ENCODE results near the gene RNF214. TPM values are rescaled to one million over a fixed set of nuclear protein-coding genes. Genes with fewer than 3 reads are reported as not detected.
A peak's percentile ranks its signal among the peaks of the same experiment; 100 is the strongest.

RNF214 gene
- total and polyA plus RNA-seq, 2 donors (not counting 1 experiment from before 2014, with no cell fraction given): 16.0 to 36.1 TPM

GRCh38 chr11:117313828-117314768 lies 81.6 kb downstream of the RNF214 start:
- H3K9me3 Mint-ChIP-seq (ENCODE audit: insufficient read depth): no peaks in the 10 kb centered on the region
- Histone ChIP-seq H3K9me3 (ENCODE audit: control extremely low read depth in 1 of 3, control insufficient read depth in 2 of 3, insufficient read depth in 1 of 3, low read length in 2 of 3) (peaks cover 0 to 7% (median 0%) of the 10 kb centered on the region in 3 donors), H3K36me3 (replicated peaks in 1 of 2; ENCODE audit: control extremely low read depth in 1 of 2, control insufficient read depth in 1 of 2, extremely low read depth in 1 of 2, insufficient read depth in 2 of 2, low read length in 1 of 2) (no peaks in the 10 kb centered on the region), H3K4me2 (replicated peaks; ENCODE audit: low read depth, low read length, poor library complexity, severe bottlenecking) (no peak overlapping the region), H3K4me3 (ENCODE audit: control extremely low read depth in 1 of 5, extremely low read depth in 1 of 5, insufficient read depth in 1 of 5, low read depth in 2 of 5, low read length in 4 of 5) (no peak overlapping the region), H3K27me3 (replicated peaks in 1 of 4; ENCODE audit: control extremely low read depth in 1 of 4, control insufficient read depth in 3 of 4, insufficient read depth in 4 of 4, low read length in 3 of 4) (peaks cover 0 to 28% (median 20%) of the 10 kb centered on the region in 4 experiments), H4K20me1 (ENCODE audit: control insufficient read depth, insufficient read depth, low read length, poor library complexity, severe bottlenecking) (no peaks in the 10 kb centered on the region), H3K4me1 (ENCODE audit: control insufficient read depth in 2 of 2, insufficient read depth in 2 of 2, low read length in 2 of 2) (peaks cover 16 to 19% of the 10 kb centered on the region in 2 donors), H3K79me2 (ENCODE audit: control insufficient read depth, insufficient read depth, low read length) (no peaks in the 10 kb centered on the region), H3K27ac (ENCODE audit: low read length in 2 of 2) (no peak overlapping the region), H3K9ac (ENCODE audit: low read length) (no peak overlapping the region), H2AFZ (ENCODE audit: insufficient read depth, low read depth, low read length, poor library complexity, severe bottlenecking) (no peak overlapping the region)
- ATAC-seq (ENCODE audit: low read depth) (no peak), DNase-seq (no peak)
- H3K27ac Mint-ChIP-seq: no peak overlapping the region
- CTCF ChIA-PET: interaction anchor here (1.6 kb wide), 1 partner anchor 14 kb away, joined by 5 read pairs; the partner anchor contains the start of gene CEP164
- TF ChIP-seq CTCF (IDR thresholded peaks at IDR 0.05): no peak
- intact Hi-C loops (cut with micrococcal nuclease): no loop called here
- peaks cover 12% of the 10 kb centered on the region for H3K4me1 Mint-ChIP-seq
- H3K27me3 Mint-ChIP-seq: peaks cover 49% of the 10 kb centered on the region
- peak overlapping the region; percentile 37 for H3K4me3 Mint-ChIP-seq
- WGBS (ENCODE audit: insufficient coverage): 86% methylated on average over 10 of the region's 14 CpGs
- POLR2A ChIA-PET: no interaction called here

DNA sequence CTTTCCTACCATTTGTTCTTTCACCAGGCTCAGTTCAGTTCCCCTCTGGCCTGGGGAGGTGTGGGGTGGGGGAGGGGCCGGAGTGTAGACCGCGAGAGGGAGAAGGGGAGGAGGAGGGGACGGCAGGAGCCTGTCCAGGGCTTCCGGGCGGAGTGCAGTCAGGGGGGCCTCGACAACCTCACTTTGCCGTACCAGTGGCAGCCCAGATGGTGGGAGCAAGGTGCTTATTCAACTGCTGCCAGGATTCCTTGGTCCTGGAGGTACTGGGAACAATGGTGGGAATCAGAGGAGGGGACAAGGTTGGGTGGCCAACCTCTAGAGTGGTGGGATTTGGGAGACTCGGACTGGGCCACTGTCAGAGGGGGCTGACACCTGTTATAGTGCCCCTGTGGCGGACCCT lies 82.4 kb downstream of the RNF214 start:
- intact Hi-C loops (cut with micrococcal nuclease): no loop called here
- Histone ChIP-seq H3K9me3 (ENCODE audit: control extremely low read depth in 1 of 3, control insufficient read depth in 2 of 3, insufficient read depth in 1 of 3, low read length in 2 of 3) (peaks cover 0 to 7% (median 0%) of the 10 kb centered on the region in 3 donors), H3K36me3 (replicated peaks in 1 of 2; ENCODE audit: control extremely low read depth in 1 of 2, control insufficient read depth in 1 of 2, extremely low read depth in 1 of 2, insufficient read depth in 2 of 2, low read length in 1 of 2) (no peaks in the 10 kb centered on the region), H3K4me1 (ENCODE audit: control insufficient read depth in 2 of 2, insufficient read depth in 2 of 2, low read length in 2 of 2) (peaks cover 16 to 19% of the 10 kb centered on the region in 2 donors), H2AFZ (ENCODE audit: insufficient read depth, low read depth, low read length, poor library complexity, severe bottlenecking) (peak overlapping the region; percentile 66), H3K27ac (ENCODE audit: low read length in 2 of 2) (no peak overlapping the region), H3K9ac (ENCODE audit: low read length) (peak overlapping the region; percentile 51), H3K27me3 (replicated peaks in 1 of 4; ENCODE audit: control extremely low read depth in 1 of 4, control insufficient read depth in 3 of 4, insufficient read depth in 4 of 4, low read length in 3 of 4) (peaks cover 0 to 32% (median 20%) of the 10 kb centered on the region in 4 experiments), H3K4me2 (replicated peaks; ENCODE audit: low read depth, low read length, poor library complexity, severe bottlenecking) (peak overlapping the region; percentile 91), H4K20me1 (ENCODE audit: control insufficient read depth, insufficient read depth, low read length, poor library complexity, severe bottlenecking) (no peaks in the 10 kb centered on the region), H3K4me3 (ENCODE audit: control extremely low read depth in 1 of 5, extremely low read depth in 1 of 5, insufficient read depth in 1 of 5, low read depth in 2 of 5, low read length in 4 of 5) (no peak overlapping the region), H3K79me2 (ENCODE audit: control insufficient read depth, insufficient read depth, low read length) (no peaks in the 10 kb centered on the region)
- DNase-seq: peak; percentile 31
- no peak overlapping the region for H3K27ac Mint-ChIP-seq
- POLR2A ChIA-PET: no interaction called here
- no peaks in the 10 kb centered on the region for H3K9me3 Mint-ChIP-seq (ENCODE audit: insufficient read depth)
- CTCF ChIA-PET: interaction anchor here (1.6 kb wide), 1 partner anchor 13 kb away, joined by 5 read pairs; the partner anchor contains the start of gene CEP164
- H3K4me3 Mint-ChIP-seq: peak overlapping the region; percentile 75
- WGBS (ENCODE audit: insufficient coverage): 10% methylated on average over 10 of the region's 10 CpGs
- H3K27me3 Mint-ChIP-seq: peaks cover 47% of the 10 kb centered on the region
- no peak for TF ChIP-seq CTCF (IDR thresholded peaks at IDR 0.05)
- TF ChIP-seq EZH2 (IDR thresholded peaks at IDR 0.05; ENCODE audit: borderline replicate concordance, insufficient read depth, low read depth, low read length, poor library complexity, severe bottlenecking): no peak
- no peak for ATAC-seq (ENCODE audit: low read depth)
- peaks cover 12% of the 10 kb centered on the region for H3K4me1 Mint-ChIP-seq
